Measurements from ENCODE around the gene NRIP1.
A peak's percentile ranks its signal among the peaks of the same experiment; 100 is the strongest.

The NRIP1 gene, protein sequence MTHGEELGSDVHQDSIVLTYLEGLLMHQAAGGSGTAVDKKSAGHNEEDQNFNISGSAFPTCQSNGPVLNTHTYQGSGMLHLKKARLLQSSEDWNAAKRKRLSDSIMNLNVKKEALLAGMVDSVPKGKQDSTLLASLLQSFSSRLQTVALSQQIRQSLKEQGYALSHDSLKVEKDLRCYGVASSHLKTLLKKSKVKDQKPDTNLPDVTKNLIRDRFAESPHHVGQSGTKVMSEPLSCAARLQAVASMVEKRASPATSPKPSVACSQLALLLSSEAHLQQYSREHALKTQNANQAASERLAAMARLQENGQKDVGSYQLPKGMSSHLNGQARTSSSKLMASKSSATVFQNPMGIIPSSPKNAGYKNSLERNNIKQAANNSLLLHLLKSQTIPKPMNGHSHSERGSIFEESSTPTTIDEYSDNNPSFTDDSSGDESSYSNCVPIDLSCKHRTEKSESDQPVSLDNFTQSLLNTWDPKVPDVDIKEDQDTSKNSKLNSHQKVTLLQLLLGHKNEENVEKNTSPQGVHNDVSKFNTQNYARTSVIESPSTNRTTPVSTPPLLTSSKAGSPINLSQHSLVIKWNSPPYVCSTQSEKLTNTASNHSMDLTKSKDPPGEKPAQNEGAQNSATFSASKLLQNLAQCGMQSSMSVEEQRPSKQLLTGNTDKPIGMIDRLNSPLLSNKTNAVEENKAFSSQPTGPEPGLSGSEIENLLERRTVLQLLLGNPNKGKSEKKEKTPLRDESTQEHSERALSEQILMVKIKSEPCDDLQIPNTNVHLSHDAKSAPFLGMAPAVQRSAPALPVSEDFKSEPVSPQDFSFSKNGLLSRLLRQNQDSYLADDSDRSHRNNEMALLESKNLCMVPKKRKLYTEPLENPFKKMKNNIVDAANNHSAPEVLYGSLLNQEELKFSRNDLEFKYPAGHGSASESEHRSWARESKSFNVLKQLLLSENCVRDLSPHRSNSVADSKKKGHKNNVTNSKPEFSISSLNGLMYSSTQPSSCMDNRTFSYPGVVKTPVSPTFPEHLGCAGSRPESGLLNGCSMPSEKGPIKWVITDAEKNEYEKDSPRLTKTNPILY (N-terminal part only)

DNA sequence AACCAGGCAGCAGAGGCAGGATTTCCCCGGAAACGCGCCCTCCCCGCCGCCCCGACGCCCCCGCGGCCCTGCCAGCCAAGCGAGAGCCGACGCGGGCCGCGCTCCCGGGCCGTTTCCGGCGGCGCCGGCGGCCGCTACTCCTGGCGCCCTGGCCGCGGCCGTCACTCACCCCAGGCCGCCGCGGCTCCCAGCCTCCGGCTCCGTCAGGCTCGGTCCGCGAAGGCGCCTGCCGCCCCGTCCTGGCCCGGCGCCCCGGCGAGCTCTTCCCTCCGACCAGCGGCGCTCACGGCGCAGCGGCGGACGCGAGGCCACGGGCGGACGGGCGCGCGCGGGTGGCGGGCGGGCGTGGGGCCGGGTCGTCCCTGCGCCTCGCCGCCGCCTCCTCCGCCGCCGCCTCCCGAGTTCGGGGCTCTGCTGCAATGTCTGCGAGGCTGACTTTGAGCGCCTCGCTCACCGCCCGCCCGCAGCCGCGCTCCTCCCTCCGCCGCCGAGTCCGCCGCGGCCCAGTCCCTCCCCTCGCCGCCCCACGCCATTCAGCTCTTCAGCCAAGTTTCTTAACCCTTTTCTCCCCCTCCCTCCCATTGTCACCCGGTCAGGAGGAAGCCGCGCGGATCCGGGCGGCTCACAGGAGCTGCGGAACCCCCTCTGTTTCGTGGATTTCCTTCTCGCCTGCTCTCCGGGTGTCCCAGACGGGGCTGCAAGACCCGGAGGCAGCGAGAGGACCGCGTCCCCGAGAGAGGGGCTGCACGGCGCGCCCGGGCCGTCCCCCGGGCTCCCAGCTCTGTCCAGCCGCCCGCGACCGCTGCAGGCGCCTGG, at the start of gene NRIP1:
Gene NRIP1, minus strand, starts transcription at position 425 of the 816 bp plus-strand sequence. CDS start 96,808 bp downstream, outside the sequence.
- DNase-seq (ENCODE audit: low read depth in 2 of 2) = peak; percentile 61 to 74

DNA sequence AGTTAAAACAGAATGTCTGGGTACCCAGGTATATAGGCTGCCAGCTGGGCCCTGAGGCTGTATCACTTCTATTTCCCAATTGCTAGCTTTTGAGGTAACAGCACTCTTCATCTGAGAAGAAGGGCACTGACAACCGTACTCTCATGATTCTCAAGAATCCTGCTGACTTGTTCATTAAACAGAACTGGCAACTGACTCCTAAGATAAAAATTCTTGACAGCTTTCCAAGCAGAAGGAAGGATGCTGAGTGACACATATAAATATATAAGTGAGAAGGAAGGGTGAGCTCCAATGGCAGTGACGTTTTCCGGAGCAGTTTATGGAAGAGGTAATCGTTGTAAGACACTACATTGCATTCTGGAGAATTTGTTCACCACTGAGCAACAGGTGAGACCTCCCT, 48.1 kb upstream of the NRIP1 start:
- DNase-seq (ENCODE audit: low read depth in 2 of 2) = no peak

DNA sequence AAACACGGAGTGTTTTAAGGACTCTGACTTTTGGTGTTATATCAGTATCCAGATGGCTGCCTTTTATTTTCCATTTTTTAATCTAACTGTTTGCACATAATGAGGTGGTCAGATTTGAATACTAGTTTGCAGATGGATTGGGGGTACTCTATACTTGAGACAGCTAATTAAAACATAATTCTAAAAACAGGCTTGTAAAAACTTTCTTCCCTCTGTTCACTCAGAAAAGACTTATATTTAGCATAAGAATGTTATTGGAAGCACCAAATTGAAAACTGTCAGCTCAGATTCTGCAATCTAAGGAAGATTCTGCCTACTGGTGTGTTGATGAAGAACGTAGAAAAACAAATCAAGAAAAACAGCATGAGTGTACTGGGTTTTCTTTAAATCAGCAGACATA, 44.0 kb upstream of the NRIP1 start:
- DNase-seq (ENCODE audit: low read depth in 2 of 2) = no peak

DNA sequence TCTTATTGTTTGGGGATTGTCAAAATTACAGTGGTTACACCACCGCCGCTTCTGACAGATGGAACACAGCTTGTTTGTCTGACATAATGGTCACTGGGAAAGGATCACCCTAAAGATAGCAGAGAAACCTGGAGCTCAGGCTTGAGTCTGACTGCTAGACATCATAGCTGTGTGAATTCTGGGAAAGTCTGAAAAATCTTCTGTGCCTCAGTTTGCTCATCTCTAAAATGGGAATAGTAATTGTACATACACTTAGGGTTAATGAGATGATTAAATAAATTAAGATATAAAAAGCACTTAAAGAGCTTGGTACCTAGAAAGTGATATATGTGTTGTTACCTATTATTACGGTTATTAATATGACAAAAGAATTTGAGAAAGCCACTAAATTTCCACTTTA, 39.7 kb upstream of the NRIP1 start:
- DNase-seq (ENCODE audit: low read depth in 2 of 2) = no peak

DNA sequence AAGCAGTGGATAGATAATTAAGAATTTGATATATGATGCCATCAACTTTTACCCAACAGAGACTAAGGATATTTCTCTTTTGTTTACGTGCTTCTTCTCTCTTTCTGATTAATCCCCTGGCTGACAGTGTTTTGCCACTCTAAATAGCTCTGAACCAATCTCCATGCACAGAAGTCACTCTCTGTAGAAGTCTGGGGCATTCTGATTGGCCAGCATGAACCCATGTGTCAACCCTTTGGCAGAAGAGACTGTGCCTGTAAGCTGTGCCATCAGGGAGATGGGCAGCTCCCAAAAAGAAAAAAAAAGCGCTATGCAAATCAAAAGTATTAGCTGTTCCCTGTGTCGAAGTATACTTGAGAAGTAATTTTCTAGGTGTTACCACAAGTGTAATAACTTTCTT, 34.1 kb upstream of the NRIP1 start:
- DNase-seq (ENCODE audit: low read depth in 2 of 2) = no peak

DNA sequence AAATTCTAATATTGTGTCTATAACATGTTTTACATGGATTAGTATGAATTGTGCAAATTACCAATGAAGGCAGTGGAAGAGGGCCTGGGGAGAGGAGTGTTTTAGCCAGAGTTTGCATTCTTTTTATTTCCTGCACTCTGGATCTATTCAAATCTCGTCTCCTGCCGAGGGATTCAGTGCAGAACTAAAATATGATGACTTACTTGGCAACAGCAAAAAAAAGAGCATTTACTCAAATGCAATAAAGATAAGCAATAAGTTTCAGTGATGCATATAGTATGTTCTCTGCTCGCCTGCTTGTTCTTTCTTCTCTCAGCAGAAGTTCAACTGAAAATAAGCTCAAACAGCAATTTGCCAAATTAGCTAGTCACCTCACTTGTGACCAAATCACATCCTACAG, 33.4 kb upstream of the NRIP1 start:
- DNase-seq (ENCODE audit: low read depth in 2 of 2) = no peak

DNA sequence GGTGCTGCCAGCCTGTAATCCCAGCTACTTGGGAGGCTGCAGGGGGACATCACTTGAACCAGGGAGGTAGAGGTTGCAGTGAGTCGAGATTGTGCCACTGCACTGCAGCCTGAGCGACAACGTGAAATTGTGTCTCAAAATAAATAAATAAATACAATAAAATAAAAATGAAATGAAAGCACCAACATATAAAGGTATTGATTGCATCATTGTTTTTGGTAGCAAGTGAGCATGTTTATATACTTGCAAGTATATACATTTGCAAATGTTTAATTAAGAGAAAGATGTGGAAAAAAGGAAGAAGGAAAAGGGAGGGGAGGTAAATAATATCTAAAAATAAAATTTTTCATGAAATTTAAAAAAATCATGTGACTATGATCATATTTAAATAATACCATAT, 32.8 kb upstream of the NRIP1 start:
- DNase-seq (ENCODE audit: low read depth in 2 of 2) = no peak

DNA sequence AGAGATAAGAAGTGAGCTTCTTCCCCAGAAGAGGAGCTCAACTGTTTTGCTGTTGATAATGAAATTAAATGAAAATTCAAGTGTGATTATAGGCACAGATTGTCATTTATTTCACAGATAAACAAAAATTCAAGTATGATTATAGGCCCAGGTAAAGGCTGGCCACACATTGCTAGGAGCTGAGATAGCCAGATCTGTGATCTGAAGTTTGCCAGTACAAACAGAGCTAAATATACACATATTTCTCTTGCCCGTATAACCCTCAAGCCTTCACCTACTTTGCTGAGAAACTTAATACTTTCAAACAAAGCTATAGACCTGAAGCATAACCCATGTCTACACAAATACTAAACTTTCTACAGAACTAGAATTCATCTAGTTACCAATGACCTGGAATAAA, 31.3 kb upstream of the NRIP1 start:
- no peak for DNase-seq (ENCODE audit: low read depth in 2 of 2)

DNA sequence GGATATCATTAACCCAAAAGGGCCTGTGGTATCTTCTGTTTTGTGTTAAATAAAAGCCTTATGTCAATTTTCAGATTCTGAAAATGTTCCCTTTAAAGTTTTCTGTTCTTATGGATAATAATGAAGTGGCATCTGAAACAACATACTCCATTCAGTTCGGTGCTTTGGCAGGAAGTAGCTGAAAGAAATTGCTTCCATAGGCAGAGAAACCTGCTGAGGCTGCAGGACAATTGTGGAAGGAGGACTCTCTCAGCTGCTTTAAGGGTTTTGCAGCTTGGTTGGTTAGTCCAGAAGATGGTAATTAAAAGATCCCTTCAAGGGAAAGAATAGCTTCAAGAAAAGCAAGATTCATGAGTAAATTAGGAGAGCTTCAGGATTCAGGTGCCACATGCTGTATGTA, 30.5 kb upstream of the NRIP1 start:
- DNase-seq (ENCODE audit: low read depth in 2 of 2) = no peak

DNA sequence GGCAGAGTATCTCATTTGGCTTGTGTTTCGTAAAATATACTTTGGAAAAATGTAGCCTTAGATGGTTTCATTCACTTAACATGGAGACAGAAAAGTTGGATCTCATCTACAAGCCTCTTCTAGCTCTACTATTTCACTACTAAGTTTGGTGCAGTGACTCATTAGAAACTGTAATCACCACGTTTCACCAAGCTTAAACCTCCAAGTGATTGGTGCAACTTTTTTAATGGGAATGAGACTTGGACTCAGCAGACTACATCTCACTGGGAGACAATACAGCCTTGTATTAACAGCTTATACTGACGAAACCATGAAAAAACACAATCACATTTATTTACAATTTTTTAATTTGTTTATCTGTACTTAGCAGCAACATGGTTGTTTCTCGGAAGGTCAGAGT, 29.9 kb upstream of the NRIP1 start:
- no peak for DNase-seq (ENCODE audit: low read depth in 2 of 2)

DNA sequence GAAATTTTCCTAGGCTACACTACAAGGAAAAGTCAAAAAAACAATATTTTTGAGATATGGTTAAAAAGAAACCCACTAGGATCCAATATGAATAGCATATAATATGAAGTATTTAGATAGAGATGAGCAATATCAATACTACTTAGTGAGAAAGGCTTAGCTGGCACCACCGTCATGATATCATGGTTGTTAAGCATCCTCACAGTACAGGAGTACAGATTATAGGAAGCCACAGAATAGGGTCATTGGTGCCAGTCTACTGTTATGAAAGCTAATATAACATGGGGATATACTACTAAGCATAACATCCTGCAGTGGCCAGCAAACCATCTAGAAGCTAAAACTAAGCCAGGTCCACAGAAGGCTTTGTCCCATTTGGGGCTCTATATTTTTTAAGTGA, 28.4 kb upstream of the NRIP1 start:
- DNase-seq (ENCODE audit: low read depth in 2 of 2) = no peak

DNA sequence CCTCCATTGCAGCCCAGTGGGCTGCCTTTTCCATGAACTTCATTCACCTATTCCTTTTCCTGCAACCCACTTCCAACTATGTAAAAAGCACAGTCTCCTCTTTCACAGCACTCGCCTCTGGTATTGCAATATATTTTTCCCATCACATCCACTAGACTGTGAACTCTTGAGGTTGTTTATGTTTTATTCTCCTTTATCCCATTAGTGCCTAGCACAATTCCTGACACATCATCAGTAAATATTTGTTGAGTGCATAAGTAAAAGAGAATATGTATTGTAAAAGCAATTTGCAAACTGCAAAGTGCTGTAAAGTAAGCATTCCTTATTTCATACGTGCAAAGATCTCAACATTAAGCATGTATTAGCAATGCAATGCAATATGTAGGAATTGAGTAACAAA, 27.9 kb upstream of the NRIP1 start:
- no peak for DNase-seq (ENCODE audit: low read depth in 2 of 2)

DNA sequence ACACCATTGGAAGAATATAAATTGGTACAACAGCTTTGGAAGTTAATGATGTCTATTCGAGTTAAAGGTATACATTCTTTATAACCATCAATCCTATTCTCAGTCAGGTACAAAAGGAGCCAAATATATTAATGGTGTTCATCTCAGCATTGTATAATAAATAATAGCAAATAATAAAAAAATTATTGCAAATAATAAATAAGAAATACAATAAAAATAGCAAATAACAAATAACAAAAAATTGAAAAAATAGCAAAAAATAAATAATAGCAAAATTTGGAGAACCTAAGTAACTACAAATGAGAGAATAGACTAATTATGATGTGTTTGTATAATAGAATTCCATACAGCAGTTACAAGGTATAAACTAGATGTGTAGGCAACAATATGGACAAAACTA, 25.6 kb upstream of the NRIP1 start:
- DNase-seq (ENCODE audit: low read depth in 2 of 2) = no peak

DNA sequence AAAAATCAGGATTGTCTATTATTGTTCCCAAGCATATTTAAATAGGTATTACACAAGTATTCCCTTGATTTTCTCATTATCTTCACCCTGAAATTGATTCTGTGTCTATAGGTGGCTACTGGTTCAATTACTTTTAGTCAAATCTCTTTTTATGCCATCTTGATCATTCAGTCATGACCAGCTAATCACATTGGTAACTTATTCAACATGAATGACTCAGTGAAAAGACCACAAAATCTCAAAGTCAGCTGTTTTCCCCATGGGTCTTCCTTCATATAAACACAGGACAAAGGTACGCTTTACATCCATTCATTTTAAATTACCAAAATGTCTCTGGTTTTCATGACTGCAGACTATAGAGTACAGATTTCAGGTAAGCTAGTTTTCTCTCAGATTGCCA, 23.7 kb upstream of the NRIP1 start:
- no peak for DNase-seq (ENCODE audit: low read depth in 2 of 2)

DNA sequence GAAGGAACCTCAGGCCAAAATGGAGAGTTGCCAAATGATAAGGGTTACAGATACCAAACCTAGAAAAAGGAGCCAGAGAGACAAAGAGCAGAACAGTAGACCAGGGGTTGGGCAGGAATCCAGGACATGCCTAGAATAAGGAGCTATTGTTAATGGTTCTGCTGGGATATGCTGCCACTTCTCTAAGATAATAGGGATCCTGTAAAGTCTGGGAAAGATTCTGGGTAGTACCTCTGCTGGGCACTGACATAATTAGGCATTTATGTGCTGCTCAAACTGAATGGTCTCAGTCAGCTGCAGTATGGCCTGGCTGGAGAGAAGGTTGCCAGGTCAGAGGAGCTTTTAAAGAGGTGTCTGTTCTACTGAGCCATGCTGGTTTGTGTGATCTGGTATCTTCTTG, 19.9 kb upstream of the NRIP1 start:
- no peak for DNase-seq (ENCODE audit: low read depth in 2 of 2)

DNA sequence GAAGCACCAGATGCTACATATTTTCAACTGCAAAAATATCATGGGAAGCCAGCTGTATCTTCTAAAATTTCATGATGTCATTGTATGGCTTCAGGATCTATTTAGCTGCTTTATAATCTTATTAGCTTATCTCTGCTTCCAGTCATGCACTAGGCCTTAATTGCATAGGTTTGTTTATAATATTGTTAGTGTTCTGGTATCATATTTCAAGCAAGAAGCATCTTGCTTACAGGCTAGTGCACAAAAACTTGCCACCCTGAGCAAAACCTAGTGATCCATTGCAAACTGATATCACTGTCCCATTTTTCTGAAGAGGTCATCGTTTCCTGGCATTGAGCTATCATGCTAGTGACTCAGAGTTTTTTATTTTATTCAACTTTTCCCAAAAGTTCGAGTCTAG, 15.7 kb upstream of the NRIP1 start:
- no peak for DNase-seq (ENCODE audit: low read depth in 2 of 2)

DNA sequence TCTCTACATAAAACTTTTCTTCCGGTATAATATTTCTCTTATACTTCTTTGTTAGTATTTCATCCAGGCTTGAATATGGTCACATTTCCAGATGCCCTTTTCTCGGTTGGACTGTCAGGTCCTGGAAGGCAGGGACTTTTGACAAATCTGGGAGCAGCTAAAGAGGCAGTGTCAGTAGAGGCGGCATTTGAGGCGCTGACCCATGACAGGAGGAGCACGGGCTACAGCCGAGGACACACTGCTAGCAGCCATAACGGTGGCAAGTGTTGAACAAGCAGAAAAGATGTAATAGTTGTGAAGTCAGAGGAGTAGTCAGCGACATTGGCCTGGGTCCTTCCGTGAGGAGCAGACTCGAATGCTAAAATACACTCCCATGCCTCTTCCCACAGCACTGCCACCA, 14.5 kb upstream of the NRIP1 start:
- no peak for DNase-seq (ENCODE audit: low read depth in 2 of 2)

DNA sequence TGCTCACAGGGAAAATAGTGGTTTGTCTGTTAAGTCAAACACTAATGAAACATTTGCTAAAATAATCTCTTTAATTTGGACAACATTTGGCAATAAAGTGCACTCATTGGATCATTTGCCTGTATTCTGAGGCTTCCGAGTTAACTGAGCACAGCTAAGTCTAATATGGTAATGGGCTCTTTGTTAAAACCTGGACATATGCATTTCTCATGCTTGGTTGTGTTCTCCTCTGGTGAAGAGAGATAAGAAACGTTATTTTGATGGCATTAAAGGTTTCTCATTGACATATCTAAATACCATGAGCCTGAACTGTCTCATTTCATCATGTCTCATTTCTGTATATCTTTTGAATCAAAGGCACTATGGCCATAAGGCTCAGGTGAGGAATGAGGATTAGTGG, 13.4 kb upstream of the NRIP1 start:
- no peak for DNase-seq (ENCODE audit: low read depth in 2 of 2)

DNA sequence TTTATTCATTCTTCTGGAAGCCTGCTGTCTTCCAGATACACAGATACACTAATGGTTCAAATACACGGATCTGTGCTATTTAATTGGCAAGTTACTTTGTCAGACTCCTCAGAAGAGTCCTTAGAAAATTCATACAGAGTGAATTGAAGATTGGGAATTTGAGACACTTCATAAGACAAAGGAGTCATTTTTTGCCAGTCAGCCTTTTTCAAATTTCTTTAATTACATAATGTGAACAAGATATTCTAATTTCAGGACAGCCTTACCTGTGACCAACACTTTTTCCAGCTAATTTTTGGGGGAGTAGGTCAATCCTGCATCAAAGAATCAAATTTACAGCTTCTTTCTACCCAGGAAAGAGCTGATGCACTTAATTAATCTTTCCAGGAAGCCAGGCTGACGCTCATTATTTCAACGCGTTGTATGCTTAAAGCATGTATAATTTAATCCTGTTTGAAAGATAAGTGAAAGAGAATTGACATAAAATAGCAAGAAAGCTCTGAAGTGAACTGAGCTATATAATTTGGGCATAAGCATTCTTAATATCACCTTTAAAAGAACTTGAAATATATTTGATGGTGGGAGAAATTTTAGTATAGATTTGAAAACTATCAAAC, 12.8 kb upstream of the NRIP1 start:
- no peak for DNase-seq (ENCODE audit: low read depth in 2 of 2)

DNA sequence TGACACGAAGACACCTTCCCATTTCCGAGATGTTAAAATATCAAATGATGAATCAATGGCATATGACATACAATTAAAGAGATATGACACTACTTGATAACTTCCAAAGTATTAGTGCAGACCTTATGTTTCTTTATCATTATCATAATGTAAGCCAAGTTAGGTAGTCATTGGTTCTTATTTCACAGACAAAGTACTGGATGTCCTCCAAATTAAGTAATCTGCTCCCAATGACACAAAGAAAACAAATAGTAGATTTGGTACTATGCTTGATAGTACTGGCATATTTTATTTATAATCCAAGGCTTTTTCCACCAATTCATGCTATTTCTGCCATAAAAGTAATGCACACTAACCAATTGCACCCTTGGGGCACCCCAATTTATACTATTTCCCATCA, 11.9 kb upstream of the NRIP1 start:
- no peak for DNase-seq (ENCODE audit: low read depth in 2 of 2)

DNA sequence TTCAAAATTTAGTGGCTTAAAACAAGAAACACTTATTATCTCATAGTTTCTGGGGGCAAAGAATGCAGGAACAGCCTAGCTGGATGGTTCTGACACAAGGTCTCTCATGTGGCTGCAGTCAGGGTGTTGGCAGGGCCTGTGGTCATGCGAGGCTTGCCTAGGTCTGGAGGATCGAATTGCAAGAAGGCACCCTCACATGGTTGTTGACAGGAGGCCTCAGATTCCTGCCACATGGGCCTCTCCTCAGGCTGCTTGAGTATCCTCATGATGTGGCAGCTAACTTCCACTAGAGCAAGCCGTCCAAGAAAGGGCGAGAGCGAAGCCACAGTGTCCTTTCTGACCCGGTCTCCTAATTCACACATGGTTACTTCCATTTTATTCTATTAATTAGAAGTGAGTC, 6.2 kb upstream of the NRIP1 start:
- DNase-seq (ENCODE audit: low read depth in 2 of 2) = no peak

Data from stimulated activated CD8-positive, alpha-beta memory T cell treated with anti-CD3 and anti-CD28 coated beads, Interleukin-15, amount 100 ng/mL, for 48 hours (primary cell).